Frontal cortex (tissue), 4 donors: ENCODE measurements around the gene CSPG4. TPM values are rescaled to one million over a fixed set of nuclear protein-coding genes. Genes with fewer than 3 reads are reported as not detected.
"Not testable (repeated sequence)": the region's sequence is repeated elsewhere in the genome, so short reads cannot be mapped to it uniquely, and the experiment has no call there.

Experiments
- DNase-seq, 2 donors: peaks; one replicate each; pipeline ENCODE4 v3.0.0; 2012; ENCODE audit warnings: low spot score in 2 of 2
- FAIRE-seq: peaks from 2 replicates; lab custom pipeline; 2012; peaks lifted over from hg19 to GRCh38; lab: Jason Lieb, UNC
- total RNA-seq: library from RNA; depleted of rRNA; stranded (reverse); fragments of >200 nt; gene quantifications from one replicate; pipeline ENCODE4 v1.2.3, GENCODE V29; 2014
- donor health status: control.
- donor health status: control.
- donor health status: control.

The CSPG4 gene
- total RNA-seq, 1 donor from 2014 or later = 4.5 TPM

DNA sequence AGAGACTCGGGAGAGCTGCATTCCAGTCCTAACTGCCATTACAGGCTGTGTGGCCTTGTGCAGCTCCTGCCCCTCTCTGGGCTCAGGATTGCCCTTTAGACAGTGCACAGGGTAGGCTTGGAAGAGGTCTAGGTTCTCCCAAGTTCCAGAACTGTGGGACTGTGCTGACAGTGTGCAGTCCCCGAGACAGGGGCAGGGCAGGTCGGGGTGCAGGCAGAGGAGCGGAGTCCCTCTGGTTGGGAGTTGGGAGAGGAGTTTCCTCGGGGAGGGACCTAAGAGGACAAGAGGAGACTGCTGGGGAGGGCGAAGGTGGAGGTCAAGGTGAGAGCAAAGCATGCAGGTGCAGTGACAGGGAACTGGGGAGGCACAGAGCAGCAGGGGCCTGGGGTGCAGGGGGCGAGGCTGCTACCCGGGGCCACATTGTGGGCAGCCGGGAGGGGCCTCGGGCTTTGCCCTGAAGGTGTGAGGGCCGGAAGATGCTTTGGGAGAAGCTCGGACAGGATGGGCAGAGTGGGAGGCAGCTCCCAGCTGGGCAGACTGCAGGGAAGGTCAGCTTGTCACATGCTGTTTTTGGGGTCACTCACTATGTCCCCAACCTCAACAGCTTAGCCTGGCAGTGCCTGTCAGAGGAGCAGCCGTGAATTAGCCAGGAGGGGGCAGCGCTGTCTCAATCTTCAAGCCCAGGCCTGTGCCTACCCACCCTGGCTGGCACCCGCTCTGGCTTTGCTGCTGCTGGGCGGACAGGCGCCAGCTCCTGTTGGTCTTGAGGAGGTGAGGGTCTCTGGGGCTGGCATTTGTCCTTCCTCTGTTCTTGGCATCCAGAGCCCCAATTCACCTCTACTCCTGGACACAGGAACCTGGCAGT, 15.4 kb upstream of the CSPG4 start:
- peak in 1 of 2 donors; percentile 58 for DNase-seq
- FAIRE-seq = no peak

DNA sequence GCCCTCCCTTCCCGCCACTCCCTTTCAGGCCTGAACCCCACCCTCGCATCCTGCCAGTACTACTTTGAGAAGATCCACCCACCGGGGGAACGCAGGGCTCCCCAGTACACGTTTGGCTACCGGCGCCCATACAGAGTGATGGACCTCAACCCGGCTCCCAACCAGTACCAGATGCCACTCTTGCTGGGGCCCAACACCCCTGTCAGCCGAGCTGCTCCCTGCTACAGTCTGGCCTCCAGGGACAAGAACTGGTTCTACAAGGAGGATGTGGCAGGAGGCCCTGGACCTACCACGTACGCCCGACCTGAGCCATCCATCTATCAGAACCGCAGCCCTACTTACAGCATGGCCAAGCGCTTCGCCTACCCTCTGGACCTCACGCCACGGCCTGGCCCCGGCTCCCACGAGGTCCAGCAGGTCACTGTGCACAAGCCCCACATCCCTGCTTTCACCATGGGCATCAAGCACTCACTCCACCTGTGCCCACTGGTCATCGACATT, 14.4 kb upstream of the CSPG4 start:
- FAIRE-seq (no peak), DNase-seq (no peak)

DNA sequence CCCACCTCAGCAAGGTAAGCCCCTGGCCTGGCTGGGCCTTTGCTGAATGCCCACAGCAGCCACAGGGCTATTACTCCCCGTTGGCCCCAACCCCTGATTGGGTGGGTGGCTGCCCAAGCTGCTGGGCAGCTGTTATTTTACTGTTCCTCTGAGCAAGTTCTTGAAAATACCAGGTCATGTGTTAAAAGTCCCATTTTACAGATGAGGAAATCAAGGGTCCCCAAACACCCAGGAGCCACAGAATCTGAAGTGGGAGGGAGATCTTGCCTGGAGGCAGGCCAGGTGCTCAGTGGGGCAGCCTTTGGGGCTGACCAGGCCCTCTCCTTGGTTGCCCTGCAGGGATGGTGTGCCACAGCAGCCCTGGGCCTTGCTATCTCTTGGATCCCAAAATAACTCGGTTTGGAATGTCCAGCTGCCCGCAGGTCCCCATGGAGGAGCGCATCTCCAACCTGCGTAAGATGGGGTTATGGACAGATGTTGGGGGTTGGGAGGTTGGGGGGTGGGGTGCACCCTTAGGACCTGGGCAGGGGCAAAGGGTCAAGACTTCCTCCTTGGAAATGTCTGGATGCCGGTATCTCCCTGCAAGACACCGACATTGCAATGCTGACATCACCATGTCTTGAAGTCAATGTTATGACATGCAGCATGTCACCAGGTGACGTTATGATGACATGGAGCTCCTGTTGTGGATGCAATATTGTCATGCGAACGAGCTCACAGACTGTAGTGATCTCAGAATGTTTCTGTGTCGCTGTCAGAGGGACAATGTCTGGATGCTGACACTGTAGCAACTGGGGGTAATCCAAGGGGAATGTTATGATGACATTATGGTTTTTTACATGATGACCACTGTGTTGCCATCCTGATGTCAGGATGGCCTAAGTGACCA, 13.3 kb upstream of the CSPG4 start:
- FAIRE-seq = no peak
- DNase-seq = no peak

DNA sequence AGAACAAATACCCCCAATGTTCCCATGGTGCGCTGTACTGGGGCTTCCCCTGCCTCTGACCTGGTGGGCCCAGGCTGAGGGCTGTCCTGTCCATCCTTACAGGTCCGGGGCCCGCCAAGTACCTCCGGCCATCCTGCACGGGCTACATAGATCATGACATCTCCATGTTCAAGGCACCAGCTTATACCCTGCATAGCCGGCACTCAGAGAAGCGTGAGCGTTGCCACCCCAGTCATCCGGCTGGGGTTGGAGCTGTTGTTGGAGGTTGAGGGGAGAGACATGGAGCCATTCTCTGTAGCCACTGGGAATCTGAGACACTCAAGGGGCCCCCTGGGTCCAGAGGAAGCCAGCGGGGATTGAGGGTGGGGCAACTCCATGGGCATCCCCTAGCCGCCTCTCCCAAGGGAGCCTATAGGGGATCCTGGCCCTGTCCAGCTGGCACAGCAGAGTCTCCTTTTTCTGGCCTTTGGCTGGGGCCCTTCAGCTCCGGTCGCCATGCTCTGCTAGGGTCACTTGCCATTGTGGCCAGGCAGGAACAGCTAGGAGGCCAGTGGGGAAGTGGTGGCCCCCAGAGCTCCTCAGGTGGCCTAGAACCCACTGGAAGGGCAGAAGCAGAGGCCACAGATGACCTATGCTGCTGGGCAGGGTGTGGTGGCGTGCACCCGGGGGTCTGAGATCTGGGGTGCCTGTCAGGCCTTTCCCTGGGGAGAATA, 12.5 kb upstream of the CSPG4 start:
- FAIRE-seq (no peak), DNase-seq (no peak)

DNA sequence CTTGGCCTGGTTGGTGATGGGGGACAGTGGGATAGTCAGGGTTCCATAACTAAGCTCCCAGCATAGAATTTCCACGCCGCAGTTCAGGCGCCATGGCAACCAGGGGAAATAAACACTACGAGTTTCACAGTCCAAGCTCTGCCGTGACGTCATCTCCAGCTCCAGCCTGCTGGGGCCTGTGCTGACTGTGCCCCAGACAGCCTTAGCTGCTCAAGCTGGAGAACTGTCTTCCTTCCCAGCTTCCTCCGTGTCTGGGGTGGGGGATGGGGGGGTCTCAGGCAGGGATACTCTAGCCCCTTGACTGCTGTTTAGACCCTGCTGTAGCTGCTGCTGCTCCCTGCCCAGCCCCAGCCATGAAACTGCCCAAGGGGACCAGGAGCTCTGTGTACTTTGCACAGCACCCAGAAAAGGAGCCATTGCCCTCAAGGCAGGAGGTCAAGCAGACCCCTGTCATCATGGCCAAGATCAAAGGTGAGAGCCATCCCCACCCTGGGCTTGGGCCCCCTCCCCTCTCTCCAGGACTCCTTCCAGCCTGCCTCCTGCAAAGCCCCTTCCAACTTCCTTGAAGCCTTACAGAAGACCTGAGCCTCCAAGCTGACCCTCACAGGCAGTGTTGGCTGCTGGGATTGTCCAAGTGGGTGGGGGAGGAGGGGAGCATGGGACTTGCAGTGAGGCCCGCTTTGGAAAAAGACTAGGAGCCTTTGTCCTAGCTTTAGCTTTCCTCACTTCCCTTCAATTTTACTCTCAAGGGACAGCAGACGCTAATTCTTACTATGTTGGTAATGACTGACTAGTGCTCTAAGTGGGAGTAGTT, 11.4 kb upstream of the CSPG4 start:
- FAIRE-seq (no peak), DNase-seq (peak; percentile 68 to 93)

DNA sequence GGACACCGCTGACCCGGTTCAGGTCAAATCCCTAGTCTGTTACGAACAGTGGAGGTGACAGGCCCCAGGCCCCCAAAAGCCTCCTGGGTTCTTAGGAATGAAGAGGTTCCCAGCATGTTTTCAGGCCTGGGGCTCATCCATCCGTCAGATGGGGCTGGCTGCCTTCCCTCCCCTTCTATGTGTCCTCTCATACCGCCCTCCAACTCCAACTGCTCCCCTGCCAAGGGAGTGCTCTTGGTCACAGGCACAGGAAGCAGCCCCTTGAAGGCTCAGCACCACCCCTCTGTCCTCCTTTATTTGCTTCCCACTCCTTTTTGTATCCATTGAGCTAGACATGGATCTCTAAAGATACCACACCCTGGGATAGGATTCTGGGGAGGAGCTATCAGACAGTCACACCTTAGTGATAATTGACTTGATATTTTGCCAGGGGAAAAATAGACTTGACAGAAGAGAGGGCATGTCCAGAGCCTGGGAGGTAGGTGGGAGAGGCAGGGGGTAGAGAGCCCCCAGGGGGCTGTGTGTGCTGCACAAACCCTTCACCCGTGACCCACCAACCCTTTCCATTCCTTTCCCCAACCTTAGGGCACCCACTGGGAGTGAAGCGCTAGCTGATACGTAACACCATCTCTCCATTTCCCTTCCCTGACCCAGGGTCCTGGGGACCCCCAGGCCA, 10.7 kb upstream of the CSPG4 start:
- DNase-seq (no peak), FAIRE-seq (no peak)

DNA sequence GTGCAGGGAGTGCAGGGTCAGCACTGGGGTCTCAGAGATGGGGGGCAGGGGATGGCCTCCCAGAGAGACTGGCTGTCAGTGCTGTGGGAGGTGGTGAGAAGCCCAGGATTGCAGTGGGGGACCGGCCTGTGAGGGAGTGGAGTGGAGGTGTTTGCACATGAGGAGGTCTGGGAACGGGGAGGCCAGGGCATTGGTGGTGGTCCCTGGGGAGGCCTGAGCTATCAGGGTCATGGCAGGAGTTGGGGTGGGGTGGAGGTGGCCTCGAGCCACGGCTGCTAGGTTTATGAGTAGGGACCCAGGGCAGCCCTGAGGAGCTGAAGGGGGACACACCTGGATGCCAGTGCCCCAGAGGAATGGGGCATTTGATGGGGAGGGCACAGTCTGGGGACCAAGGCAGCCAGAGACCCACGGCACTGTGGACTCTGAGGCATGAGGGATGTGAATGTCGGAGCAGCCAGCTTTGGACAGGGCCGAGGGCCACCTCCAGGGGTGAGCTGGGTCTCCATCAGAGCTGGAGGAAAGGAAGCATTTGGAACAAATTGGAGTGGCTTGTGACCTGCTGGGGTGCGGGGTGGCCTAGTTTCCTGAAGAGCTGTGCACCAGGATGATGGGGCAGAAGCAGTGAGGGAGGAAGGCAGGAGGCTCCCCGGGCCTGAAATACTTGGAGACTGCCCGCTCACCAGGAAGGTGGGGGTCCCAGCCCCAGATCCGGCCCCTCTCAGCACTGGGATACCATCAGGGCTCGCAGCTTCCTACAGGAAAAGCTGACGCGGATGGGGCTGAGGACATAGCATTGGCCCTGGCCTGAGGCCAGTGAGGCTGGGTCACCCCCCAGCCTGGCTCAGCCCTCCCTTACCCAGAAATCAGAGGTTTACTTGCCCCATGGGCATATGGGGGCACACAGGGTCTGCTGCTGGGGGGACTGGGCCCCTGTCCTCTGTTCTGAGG, 9.5 kb upstream of the CSPG4 start:
- no peak for FAIRE-seq
- DNase-seq = no peak

DNA sequence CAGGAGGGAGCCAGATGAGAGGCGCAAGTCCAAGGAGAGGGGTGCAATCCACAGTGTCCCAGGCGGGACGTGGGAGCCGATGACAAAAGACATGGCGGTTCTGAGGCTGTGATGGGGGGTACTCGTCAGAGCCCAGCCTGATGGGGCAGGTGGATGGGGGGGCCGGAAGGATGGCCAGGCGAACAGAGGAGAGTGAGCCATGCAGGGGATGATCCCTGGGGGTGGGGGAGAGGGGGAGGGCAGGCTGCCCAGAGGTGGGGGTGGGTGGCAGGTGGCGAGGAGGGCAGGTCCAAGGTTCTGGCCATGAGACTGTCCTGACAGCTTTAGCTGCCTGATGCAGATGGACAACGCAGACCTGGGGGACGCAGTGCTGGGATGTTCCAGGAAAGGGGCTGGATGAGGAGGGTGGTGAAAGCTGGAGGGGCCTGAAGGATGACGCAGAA, 8.9 kb upstream of the CSPG4 start:
- no peak for DNase-seq
- no peak for FAIRE-seq

DNA sequence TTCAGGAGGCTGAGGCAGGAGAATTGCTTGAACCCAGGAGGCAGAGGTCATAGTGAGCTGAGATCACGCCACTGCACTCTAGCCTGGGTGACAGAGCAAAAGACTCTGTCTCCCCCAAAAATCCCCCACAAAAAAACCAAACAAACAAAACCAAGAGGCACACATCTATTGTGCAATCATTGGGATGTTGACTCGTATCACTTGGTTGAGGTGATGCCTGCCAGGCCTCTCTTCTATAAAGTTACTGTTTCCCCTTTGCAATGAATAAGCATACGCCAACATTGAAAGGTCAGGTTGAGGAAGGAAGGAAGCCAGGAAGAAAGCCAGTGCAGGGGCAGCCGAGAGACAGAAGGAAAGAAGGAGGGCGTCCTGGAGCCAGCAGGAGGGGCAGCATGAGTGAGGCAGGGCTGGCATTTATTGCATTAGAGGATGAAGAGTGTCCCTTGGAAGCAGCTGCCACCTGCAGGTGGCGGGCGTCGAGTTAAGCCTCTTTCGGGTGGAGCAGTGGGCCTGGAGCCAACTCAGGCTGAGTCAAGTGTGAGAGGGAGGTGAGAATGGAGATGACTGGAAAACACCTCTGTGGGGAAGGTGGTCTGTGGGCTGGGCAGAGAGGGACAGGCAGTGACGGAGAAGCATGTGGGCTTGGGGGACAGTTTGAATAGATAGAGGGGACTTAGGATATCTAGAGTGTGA, 8.3 kb upstream of the CSPG4 start:
- DNase-seq = no peak
- FAIRE-seq = no peak

DNA sequence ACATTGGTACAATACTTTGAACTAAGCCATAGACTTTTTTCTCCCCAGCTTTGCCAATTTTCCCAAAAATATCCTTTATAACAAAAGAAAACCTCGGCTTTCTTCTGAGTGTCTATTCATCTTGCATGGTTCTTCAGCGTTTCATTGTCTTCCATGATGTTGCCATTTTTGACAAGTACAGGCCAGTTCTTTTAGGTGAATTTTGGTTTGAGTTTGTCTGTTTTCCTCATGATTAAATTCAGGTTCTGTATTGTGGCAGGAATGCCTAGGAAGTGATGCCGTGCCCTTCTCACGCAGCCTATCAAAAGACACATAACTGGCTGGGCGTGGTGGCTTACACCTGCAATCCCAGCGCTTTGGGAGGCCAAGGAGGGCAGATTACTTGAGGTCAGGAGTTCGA, 7.6 kb upstream of the CSPG4 start:
- DNase-seq (no peak), FAIRE-seq (no peak)

DNA sequence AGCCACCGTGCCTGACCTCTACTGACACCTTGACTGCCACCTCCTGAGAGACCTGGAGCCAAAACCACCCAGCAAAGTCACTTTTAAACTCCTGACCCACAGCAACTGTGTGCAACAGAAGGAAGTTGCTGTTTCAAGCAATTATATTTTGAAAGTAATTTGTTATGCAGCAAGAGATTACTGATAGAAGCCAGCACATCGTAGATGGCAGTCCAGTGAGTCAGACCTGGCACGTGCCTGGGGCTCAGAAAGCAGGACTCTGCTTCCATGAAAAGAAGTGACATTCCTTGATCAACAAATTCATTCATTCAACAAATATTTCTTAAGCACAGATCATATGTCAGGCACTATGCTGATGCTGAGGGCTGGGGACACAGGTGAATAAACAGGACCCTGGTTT, 5.7 kb upstream of the CSPG4 start:
- DNase-seq = no peak
- no peak for FAIRE-seq

DNA sequence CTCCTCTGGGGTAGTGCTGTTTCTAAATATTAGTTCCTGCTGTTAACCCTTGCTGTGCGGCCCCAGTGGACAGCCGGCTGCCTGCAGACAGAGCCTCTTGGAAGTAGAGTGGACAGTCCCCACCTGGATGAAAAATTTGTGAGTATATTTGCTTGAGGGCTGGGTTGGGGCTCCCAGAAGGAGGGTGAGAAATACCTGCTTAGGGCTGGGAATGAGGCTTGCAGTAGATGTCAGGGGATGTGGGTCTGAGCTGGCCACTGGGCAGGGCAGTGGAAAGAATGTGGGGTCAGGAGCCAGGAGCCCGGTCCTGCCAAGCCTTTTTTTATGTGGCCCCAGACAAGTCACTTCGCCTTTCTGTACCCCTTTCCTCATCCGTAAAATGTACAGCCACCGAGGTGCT, 4.4 kb upstream of the CSPG4 start:
- FAIRE-seq, DNase-seq: not testable (repeated sequence)

DNA sequence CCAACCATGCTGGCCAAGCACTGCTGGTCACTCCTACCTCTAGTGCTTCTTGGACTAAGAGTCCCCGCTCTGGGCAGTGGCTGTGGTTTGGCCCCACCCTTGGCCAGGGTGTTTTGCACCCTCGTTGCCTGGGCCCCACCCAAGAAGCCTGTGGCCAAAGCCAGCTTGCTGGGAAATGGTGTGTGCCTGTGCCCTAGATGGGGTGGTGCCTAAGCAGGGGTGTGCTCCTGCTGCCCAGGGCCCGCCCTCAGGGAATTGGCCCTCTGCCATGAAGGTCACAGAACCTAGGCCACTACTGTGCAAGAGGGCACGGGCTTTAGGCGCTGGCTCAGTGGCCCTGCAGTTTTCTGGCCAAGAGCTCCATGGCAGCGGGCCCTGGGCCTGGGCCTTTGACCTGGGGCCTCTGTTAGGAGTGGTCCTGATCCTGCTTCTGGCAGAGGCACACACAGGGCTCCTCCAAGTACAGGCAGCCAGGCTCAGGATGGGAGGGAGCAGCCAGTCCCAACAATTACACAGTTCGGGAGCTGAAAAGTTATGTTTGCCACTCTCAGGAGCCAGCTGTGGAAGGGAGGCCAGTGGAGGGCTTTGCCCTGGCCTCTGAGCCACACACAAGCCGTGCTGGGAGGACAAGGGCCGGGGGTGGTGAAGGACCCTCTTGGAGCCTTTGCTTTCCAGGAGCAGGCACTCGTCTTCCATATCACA, 3.8 kb upstream of the CSPG4 start:
- not testable (repeated sequence) for DNase-seq, FAIRE-seq

DNA sequence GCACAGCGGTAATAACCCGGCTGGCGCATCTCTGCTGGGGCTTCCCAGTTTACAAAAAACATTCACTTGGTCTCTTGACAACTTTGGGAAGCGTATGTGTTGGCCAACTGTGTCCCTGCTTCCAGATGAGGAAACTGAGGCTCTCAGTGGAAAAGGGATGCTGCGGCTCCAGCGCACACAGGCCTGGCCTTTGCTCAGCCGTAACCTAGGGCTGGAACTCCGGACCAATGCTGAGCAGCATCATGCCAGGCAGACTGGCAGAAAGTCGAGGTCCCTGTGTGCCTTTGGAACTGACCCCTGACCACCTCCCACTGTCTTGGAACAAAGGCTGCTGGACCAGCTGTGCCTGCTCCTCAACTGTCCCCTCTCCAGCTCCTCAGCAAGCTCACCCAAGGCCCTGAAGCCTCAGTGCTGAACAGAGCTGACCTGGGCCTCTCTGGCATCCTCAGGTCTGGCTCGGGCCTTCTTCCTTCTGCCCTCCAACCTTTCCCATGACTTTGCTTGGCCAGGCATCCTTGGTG, 2.7 kb upstream of the CSPG4 start:
- FAIRE-seq = not testable (repeated sequence)

DNA sequence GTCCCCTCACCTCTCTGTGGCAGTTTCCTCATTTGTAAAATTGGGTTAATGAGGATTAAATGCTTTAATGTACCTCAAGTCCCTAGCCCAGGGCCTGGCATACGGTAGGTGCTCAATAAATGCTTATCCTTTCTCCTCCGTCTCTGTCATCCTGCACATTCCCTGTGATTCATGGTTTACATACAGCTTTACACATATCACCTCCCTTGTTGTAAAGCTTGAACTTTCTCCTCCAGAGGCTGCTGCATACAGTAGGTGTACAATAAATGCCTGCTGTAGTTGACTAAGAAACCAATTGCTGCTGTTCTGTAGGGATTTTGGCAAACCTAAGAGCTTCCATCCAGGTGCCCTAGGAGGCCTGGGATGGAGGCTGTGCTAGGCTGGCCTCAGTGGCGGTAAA, 1.5 kb upstream of the CSPG4 start:
- DNase-seq (no peak), FAIRE-seq (no peak)

More for the DNA sequence above, 2.7 kb upstream of the CSPG4 start:
- DNase-seq = not testable (repeated sequence)

DNA sequence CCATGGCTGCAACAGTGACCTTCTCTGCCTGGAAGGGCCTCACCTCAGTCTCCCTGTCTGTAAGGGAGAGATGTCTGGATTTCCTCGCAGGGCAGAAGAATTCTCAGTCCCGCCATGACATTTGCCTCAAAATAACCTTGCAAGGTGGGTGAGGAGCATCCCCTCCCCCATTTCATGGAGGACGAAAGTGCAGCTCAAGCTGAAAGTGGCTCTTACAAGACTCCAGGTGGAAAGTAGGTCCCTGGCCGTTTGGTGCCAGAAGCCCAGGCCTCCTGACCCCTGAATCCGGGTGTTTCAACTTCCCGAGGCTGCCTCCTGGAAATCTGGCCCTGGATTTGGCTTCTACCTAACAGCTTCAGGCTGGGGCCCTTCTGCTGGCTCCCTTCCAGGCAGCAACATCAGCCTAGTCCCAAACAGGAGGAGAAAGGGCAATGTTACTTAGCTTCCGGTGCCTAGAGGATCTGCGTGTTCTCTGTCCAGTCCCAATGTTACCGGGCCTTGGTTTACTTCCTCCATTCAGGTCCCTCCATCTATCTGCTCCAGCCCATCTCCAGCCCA, 769 bp upstream of the CSPG4 start:
- DNase-seq (no peak), FAIRE-seq (no peak)
